Smooth muscle cell (in vitro differentiated cells): ENCODE results near the gene HMGXB4. TPM values are rescaled to one million over a fixed set of nuclear protein-coding genes. Genes with fewer than 3 reads are reported as not detected.

Source experiments
- DNase-seq: peaks from one replicate; lab custom pipeline; 2025; ENCODE audit not compliant: unreplicated experiment; lab: John Stamatoyannopoulos, UW
- H2AFZ ChIP-seq: fragments of 200-600 bp; sonication (generic); 2 replicates; pipeline ENCODE4 v1.6.0; 2016; ENCODE audit warnings: antibody characterized with exemption, low read depth, mild to moderate bottlenecking
- H3F3A ChIP-seq: fragments of 200-600 bp; sonication (generic); 2 replicates; pipeline ENCODE4 v1.6.0; 2017; ENCODE audit warnings: antibody characterized with exemption, low read depth
- H3K27ac ChIP-seq: fragments of 200-600 bp; sonication (generic); 2 replicates; pipeline ENCODE4 v1.5.1; 2016; ENCODE audit warnings: low read depth, mild to moderate bottlenecking
- H3K27me3 ChIP-seq: fragments of 200-600 bp; sonication (generic); 2 replicates; pipeline ENCODE4 v1.6.1; 2016; ENCODE audit warnings: low read depth, mild to moderate bottlenecking
- H3K36me3 ChIP-seq: fragments of 200-600 bp; sonication (generic); 2 replicates; pipeline ENCODE4 v1.5.1; 2016; ENCODE audit warnings: low read depth
- H3K4me1 ChIP-seq: fragments of 200-600 bp; sonication (generic); 2 replicates; pipeline ENCODE4 v1.5.1; 2016; ENCODE audit warnings: low read depth
- H3K4me2 ChIP-seq: fragments of 200-600 bp; sonication (generic); 2 replicates; pipeline ENCODE4 v1.6.0; 2016; ENCODE audit warnings: mild to moderate bottlenecking
- H3K4me3 ChIP-seq: fragments of 200-600 bp; sonication (generic); 2 replicates; pipeline ENCODE4 v1.5.1; 2016; ENCODE audit warnings: mild to moderate bottlenecking
- H3K79me2 ChIP-seq: fragments of 200-600 bp; sonication (generic); 2 replicates; pipeline ENCODE4 v1.6.0; 2016; ENCODE audit warnings: low read depth, mild to moderate bottlenecking
- H3K9ac ChIP-seq: fragments of 200-600 bp; sonication (generic); 2 replicates; pipeline ENCODE4 v1.6.0; 2016; ENCODE audit warnings: low read depth
- H3K9me3 ChIP-seq: fragments of 200-600 bp; sonication (generic); replicated peaks from 2 replicates; pipeline ENCODE4 v1.5.1; 2016; ENCODE audit warnings: low read depth
- H4K20me1 ChIP-seq: fragments of 200-600 bp; sonication (generic); 2 replicates; pipeline ENCODE4 v1.6.0; 2016; ENCODE audit warnings: low read depth
- CTCF ChIP-seq: fragments of 200-600 bp; sonication (generic); IDR thresholded peaks from 2 replicates; pipeline ENCODE4 v1.5.1; 2017; ENCODE audit warnings: borderline replicate concordance, mild to moderate bottlenecking, antibody characterized with exemption; ENCODE audit not compliant: insufficient read depth, poor library complexity, severe bottlenecking
- WGBS: methylation state at CpG from one replicate; pipeline ENCODE4 v1.1.7; 2016; ENCODE audit warnings: low lambda C conversion rate; 5-methylcytosine and 5-hydroxymethylcytosine counted together
- microRNA-seq: library from miRNA; unstranded; fragments of <30 nt; microRNA quantifications from one replicate; pipeline ENCODE4, GENCODE V29; 2016; ENCODE audit warnings: borderline number of aligned reads
- polyA plus RNA-seq: library from polyadenylated mRNA; unstranded; fragments of >200 nt; fragmentation: Nextera tagmentation; extraction: Ambion mirVana; gene quantifications from 2 replicates; pipeline ENCODE4 v1.2.1, GENCODE V29; 2016
- small RNA-seq: library from RNA; depleted of rRNA; stranded (forward); fragments of <200 nt; gene quantifications from one replicate; pipeline ENCODE3, GENCODE V24; 2014
- total RNA-seq: library from RNA; depleted of rRNA; stranded (reverse); fragments of >200 nt; gene quantifications from 2 replicates; pipeline ENCODE4 v1.2.3, GENCODE V29; 2014

The HMGXB4 gene
- total and polyA plus RNA-seq, 2 experiments from 2014 or later, result 28.2 to 34.1 TPM

GRCh38 chr22:35342390-35342789, 85.1 kb downstream of the HMGXB4 start:
- H3K4me2 ChIP-seq, result no peak overlapping the region
- no peaks in the 10 kb centered on the region for H3K36me3 ChIP-seq
- no peaks in the 10 kb centered on the region for H3K79me2 ChIP-seq
- H3K4me1 ChIP-seq, result no peaks in the 10 kb centered on the region
- H3K27me3 ChIP-seq, result no peaks in the 10 kb centered on the region
- no peaks in the 10 kb centered on the region for H3K9me3 ChIP-seq
- no peak overlapping the region for H3K9ac ChIP-seq
- no peak overlapping the region for H3K27ac ChIP-seq
- no peak overlapping the region for H2AFZ ChIP-seq
- TF ChIP-seq CTCF, result no peak
- 100% methylated on average over 1 of the region's 4 CpGs for WGBS
- no peak overlapping the region for H3K4me3 ChIP-seq
- peaks cover 3% of the 10 kb centered on the region for H3F3A ChIP-seq
- no peak for DNase-seq
- no peaks in the 10 kb centered on the region for H4K20me1 ChIP-seq

GRCh38 chr22:35343664-35344550, 86.6 kb downstream of the HMGXB4 start:
- Histone ChIP-seq H3K4me1 (no peaks in the 10 kb centered on the region), H4K20me1 (no peaks in the 10 kb centered on the region), H3F3A (peaks cover 3% of the 10 kb centered on the region)

GRCh38 chr22:35344956-35345690, 87.8 kb downstream of the HMGXB4 start:
- no peak overlapping the region for H3K9ac ChIP-seq

More at GRCh38 chr22:35343664-35344550, 86.6 kb downstream of the HMGXB4 start:
- DNase-seq, result no peak
- Histone ChIP-seq H3K36me3 (no peaks in the 10 kb centered on the region), H3K4me3 (no peak overlapping the region), H3K4me2 (no peak overlapping the region), H2AFZ (no peak overlapping the region), H3K9ac (no peak overlapping the region), H3K79me2 (no peaks in the 10 kb centered on the region), H3K9me3 (no peaks in the 10 kb centered on the region), H3K27ac (no peak overlapping the region), H3K27me3 (no peaks in the 10 kb centered on the region)
- TF ChIP-seq CTCF, result no peak
- 97% methylated on average over 25 of the region's 26 CpGs for WGBS

More at GRCh38 chr22:35344956-35345690, 87.8 kb downstream of the HMGXB4 start:
- TF ChIP-seq CTCF, result no peak
- H3K27ac ChIP-seq, result no peak overlapping the region
- H2AFZ ChIP-seq, result no peak overlapping the region
- no peaks in the 10 kb centered on the region for H3K9me3 ChIP-seq
- WGBS, result 97% methylated on average over 14 of the region's 14 CpGs
- H4K20me1 ChIP-seq, result no peaks in the 10 kb centered on the region
- no peaks in the 10 kb centered on the region for H3K27me3 ChIP-seq
- H3K36me3 ChIP-seq, result no peaks in the 10 kb centered on the region
- H3K4me2 ChIP-seq, result no peak overlapping the region
- H3F3A ChIP-seq, result peaks cover 3% of the 10 kb centered on the region
- H3K79me2 ChIP-seq, result no peaks in the 10 kb centered on the region
- H3K4me3 ChIP-seq, result no peak overlapping the region
- DNase-seq, result no peak
- no peaks in the 10 kb centered on the region for H3K4me1 ChIP-seq

Small RNA genes within 50 kb of the gene (microRNA-seq; reads per million reads assigned to microRNA genes)
- gene MIR3909 (8.8 reads per million, percentile 11 among the genes with 10 or more reads in this experiment), gene MIR6069 (not detected)

Small RNA genes within 50 kb of the gene (small RNA-seq; reads per million reads assigned to genes)
- gene MIR3909 (2.8 reads per million, percentile 51 among the genes with 10 or more reads in this experiment), gene MIR6069 (not detected), gene RNU7-167P (not detected)

Other genes starting within 250 kb of the HMGXB4 start
- not detected in 2 replicates for gene ISX, start 191.3 kb upstream of the HMGXB4 start, total RNA-seq
- gene ISX, start 191.3 kb upstream of the HMGXB4 start, polyA plus RNA-seq, result not detected in 2 replicates
- gene TOM1, start 42.4 kb downstream of the HMGXB4 start, total RNA-seq, result 109 and 127 TPM in 2 replicates
- 73.0 and 86.1 TPM in 2 replicates for gene TOM1, start 42.4 kb downstream of the HMGXB4 start, polyA plus RNA-seq
- 11.7 and 13.7 TPM in 2 replicates for gene HMOX1, start 123.6 kb downstream of the HMGXB4 start, total RNA-seq
- 7.7 and 9.8 TPM in 2 replicates for gene HMOX1, start 123.6 kb downstream of the HMGXB4 start, polyA plus RNA-seq
- gene MCM5, start 142.6 kb downstream of the HMGXB4 start, total RNA-seq, result 7.4 and 28.7 TPM in 2 replicates
- 23.1 and 31.9 TPM in 2 replicates for gene MCM5, start 142.6 kb downstream of the HMGXB4 start, polyA plus RNA-seq